HepG2 (cell line): ENCODE results near the gene ARHGAP33. TPM values are rescaled to one million over a fixed set of nuclear protein-coding genes. Genes with fewer than 3 reads are reported as not detected.

Experiments used
- AGO2 ChIP-seq: fragments of 200-400 bp; formaldehyde crosslinking; optimal IDR thresholded peaks from 2 replicates; pipeline ENCODE3; 2017; ENCODE audit warnings: mild to moderate bottlenecking, low read depth, low read length, moderate library complexity
- ATF7-NPFF ChIP-seq: sonication (generic); formaldehyde crosslinking; IDR thresholded peaks from 2 replicates; pipeline ENCODE4 v1.8.1; 2023; ENCODE audit warnings: mild to moderate bottlenecking, low read depth, missing genetic modification reagents, moderate library complexity
- BORCS8-MEF2B ChIP-seq: sonication (generic); formaldehyde crosslinking; IDR thresholded peaks from 2 replicates; pipeline ENCODE4 v1.8.0; 2022; ENCODE audit warnings: mild to moderate bottlenecking, missing genetic modification reagents
- CCAR2 ChIP-seq: fragments of 200-400 bp; formaldehyde crosslinking; optimal IDR thresholded peaks from 2 replicates; pipeline ENCODE3; 2018; ENCODE audit warnings: low read depth, mild to moderate bottlenecking, low read length, moderate library complexity
- CSRNP1 ChIP-seq: sonication (generic); formaldehyde crosslinking; IDR thresholded peaks from 2 replicates; pipeline ENCODE4 v1.8.1; 2023; ENCODE audit warnings: mild to moderate bottlenecking, missing genetic modification reagents
- FOXO4 ChIP-seq: sonication (generic); formaldehyde crosslinking; conservative IDR thresholded peaks from 2 replicates; pipeline ENCODE4 v1.8.1; 2023; ENCODE audit warnings: missing genetic modification reagents
- GTF3A ChIP-seq: sonication (generic); formaldehyde crosslinking; conservative IDR thresholded peaks from 2 replicates; pipeline ENCODE4 v1.4.0; 2020; ENCODE audit warnings: mild to moderate bottlenecking, missing genetic modification reagents
- KLF9 ChIP-seq: IDR thresholded peaks from 2 replicates; pipeline ENCODE4 v1.6.1; 2016; ENCODE audit warnings: low read depth
- MIER2 ChIP-seq: IDR thresholded peaks from 2 replicates; pipeline ENCODE4 v1.6.1; 2016; ENCODE audit warnings: missing biosample characterization, missing genetic modification reagents
- NFE2L1 ChIP-seq: sonication (generic); formaldehyde crosslinking; IDR thresholded peaks from 2 replicates; pipeline ENCODE4 v1.4.0; 2020; ENCODE audit warnings: missing genetic modification reagents, mild to moderate bottlenecking, borderline replicate concordance
- NR2F6 ChIP-seq, 2 experiments: IDR thresholded peaks; 2 replicates each; pipeline ENCODE4 v1.6.1; 2016; ENCODE audit warnings: antibody characterized with exemption in 1 of 2, mild to moderate bottlenecking in 1 of 2
- SMYD3 ChIP-seq: sonication (generic); formaldehyde crosslinking; IDR thresholded peaks from 2 replicates; pipeline ENCODE4 v1.8.1; 2023; ENCODE audit warnings: mild to moderate bottlenecking, missing genetic modification reagents
- THAP7 ChIP-seq: sonication (generic); formaldehyde crosslinking; IDR thresholded peaks from 2 replicates; pipeline ENCODE4 v1.8.1; 2023; ENCODE audit warnings: mild to moderate bottlenecking, missing genetic modification reagents
- TIGD3 ChIP-seq: sonication (generic); formaldehyde crosslinking; IDR thresholded peaks from 2 replicates; pipeline ENCODE4 v1.5.1; 2020; ENCODE audit warnings: mild to moderate bottlenecking, missing genetic modification reagents, borderline replicate concordance
- YY1 ChIP-seq: IDR thresholded peaks from 2 replicates; pipeline ENCODE4 v1.6.1; 2011; ENCODE audit warnings: low read length, low read depth, moderate library complexity, mild to moderate bottlenecking; ENCODE audit not compliant: insufficient read depth, insufficient replicate concordance
- ZBTB3 ChIP-seq: sonication (generic); formaldehyde crosslinking; IDR thresholded peaks from 2 replicates; pipeline ENCODE4 v1.4.0; 2020; ENCODE audit warnings: low read depth, mild to moderate bottlenecking, moderate library complexity, missing genetic modification reagents, borderline replicate concordance
- ZBTB49 ChIP-seq: sonication (generic); formaldehyde crosslinking; IDR thresholded peaks from 2 replicates; pipeline ENCODE4 v1.4.0; 2020; ENCODE audit warnings: missing genetic modification reagents, borderline replicate concordance
- ZFP82 ChIP-seq: sonication (generic); formaldehyde crosslinking; IDR thresholded peaks from 2 replicates; pipeline ENCODE4 v1.5.1; 2020; ENCODE audit warnings: mild to moderate bottlenecking, missing genetic modification reagents, borderline replicate concordance
- ZNF160 ChIP-seq: sonication (generic); formaldehyde crosslinking; IDR thresholded peaks from 2 replicates; pipeline ENCODE4 v1.8.0; 2022; ENCODE audit warnings: mild to moderate bottlenecking, inconsistent platforms, missing genetic modification reagents
- ZNF225 ChIP-seq: sonication (generic); formaldehyde crosslinking; IDR thresholded peaks from 2 replicates; pipeline ENCODE4 v1.4.0; 2020; ENCODE audit warnings: mild to moderate bottlenecking, missing genetic modification reagents
- ZNF251 ChIP-seq: sonication (generic); formaldehyde crosslinking; IDR thresholded peaks from 2 replicates; pipeline ENCODE4 v1.9.0; 2021; ENCODE audit warnings: mild to moderate bottlenecking, missing genetic modification reagents
- ZNF343 ChIP-seq: sonication (generic); formaldehyde crosslinking; IDR thresholded peaks from 2 replicates; pipeline ENCODE4 v1.4.0; 2020; ENCODE audit warnings: mild to moderate bottlenecking, missing genetic modification reagents
- ZNF430 ChIP-seq: sonication (generic); formaldehyde crosslinking; IDR thresholded peaks from 2 replicates; pipeline ENCODE4 v1.9.0; 2021; ENCODE audit warnings: mild to moderate bottlenecking, missing genetic modification reagents
- ZNF644 ChIP-seq: IDR thresholded peaks from 2 replicates; pipeline ENCODE4 v1.6.1; 2016; ENCODE audit warnings: low read depth
- polyA plus RNA-seq, 8 experiments: library from polyadenylated mRNA; depleted of rRNA in 3 of 8; stranded (reverse) in 7 of 8; unstranded in 1 of 8; fragments of >200 nt; fragmentation: Illumina TruSeq in 4 of 8; extraction: Trizol in 4 of 8; gene quantifications; 2 replicates each; pipeline versions ENCODE4 v1.2.1 to v1.2.3, GENCODE V29; 2011 to 2016; ENCODE audit warnings: low read depth in 4 of 8, missing spikeins in 1 of 8, mixed read lengths in 1 of 8; ENCODE audit not compliant: insufficient read depth in 1 of 8
- total RNA-seq, 5 experiments: library from RNA; depleted of rRNA; stranded (reverse); fragments of >200 nt; fragmentation: Illumina TruSeq; extraction: Trizol; gene quantifications; 2 replicates each; pipeline ENCODE4 v1.2.3, GENCODE V29; 2016; ENCODE audit warnings: low read depth in 1 of 5

ARHGAP33 gene
- total and polyA plus RNA-seq, 2 of the 13 experiments (the other 11 are each of a cell fraction or from before 2014, with no cell fraction given), result 1.3 to 2.7 TPM

- TF ChIP-seq CSRNP1 (CRISPR knock-in tag) (no peak), ZNF430 (CRISPR knock-in tag) (peak; percentile 78), TIGD3 (CRISPR knock-in tag) (no peak), ZNF644 (CRISPR knock-in tag) (no peak), ZNF251 (CRISPR knock-in tag) (no peak), ZNF160 (no peak), ZFP82 (0 out of 2 replicates have a peak, but pooled peaks have one; percentile 36), GTF3A (CRISPR knock-in tag) (no peak), ZBTB3 (CRISPR knock-in tag) (no peak), CCAR2 (no peak), SMYD3 (no peak), AGO2 (peak; percentile 58), YY1 (no peak), NFE2L1 (CRISPR knock-in tag) (no peak; the same call in 1 of the 2 replicates), ZBTB49 (CRISPR knock-in tag) (no peak), KLF9 (CRISPR knock-in tag) (no peak), THAP7 (no peak), ATF7-NPFF (CRISPR knock-in tag) (peak; percentile 32; the same call in 1 of the 2 replicates), FOXO4 (CRISPR knock-in tag) (0 out of 2 replicates have a peak, but pooled peaks have one; percentile 78), MIER2 (CRISPR knock-in tag) (no peak), NR2F6 (IDR thresholded peaks at IDR 0.05) (no peak), NR2F6 (CRISPR knock-in tag; IDR thresholded peaks at IDR 0.05) (no peak), ZNF225 (no peak), BORCS8-MEF2B (CRISPR knock-in tag) (0 out of 2 replicates have a peak, but pooled peaks have one; percentile 64), ZNF343 (no peak)
Measured at GRCh38 chr19:35797663-35798062, 22.3 kb downstream of the ARHGAP33 start (continued).
